Esophagus (tissue), 2 donors: ENCODE results near the gene COA1. TPM values are rescaled to one million over a fixed set of nuclear protein-coding genes. Genes with fewer than 3 reads are reported as not detected.
"Not testable (repeated sequence)": the region's sequence is repeated elsewhere in the genome, so short reads cannot be mapped to it uniquely, and the experiment has no call there.

Source experiments
- H3K27ac ChIP-seq, 2 donors: one replicate each; pipeline ENCODE4 v1.5.1; 2013; ENCODE audit warnings: low read depth in 2 of 2, mild to moderate bottlenecking in 2 of 2, inconsistent platforms in 1 of 2, low read length in 1 of 2, moderate library complexity in 1 of 2
- H3K27me3 ChIP-seq, 2 donors: one replicate each; pipeline ENCODE4 v1.6.1; 2013; ENCODE audit warnings: low read length in 2 of 2, control low read depth in 1 of 2, mild to moderate bottlenecking in 1 of 2; ENCODE audit not compliant: insufficient read depth in 2 of 2, control insufficient read depth in 1 of 2
- H3K36me3 ChIP-seq, 2 donors: one replicate each; pipeline ENCODE4 v1.6.1; 2013; ENCODE audit warnings: low read length in 1 of 2; ENCODE audit not compliant: control insufficient read depth in 2 of 2, insufficient read depth in 2 of 2
- H3K4me1 ChIP-seq, 2 donors: one replicate each; pipeline ENCODE4 v1.6.1; 2013; ENCODE audit warnings: low read length in 1 of 2; ENCODE audit not compliant: control insufficient read depth in 2 of 2, insufficient read depth in 2 of 2
- H3K4me3 ChIP-seq, 2 donors: one replicate each; pipeline ENCODE4 v1.5.1; 2013; ENCODE audit warnings: low read length in 2 of 2, mild to moderate bottlenecking in 2 of 2, low read depth in 1 of 2, moderate library complexity in 1 of 2
- H3K9me3 ChIP-seq, 2 donors: one replicate each; pipeline ENCODE4 v1.6.1; 2013; ENCODE audit warnings: mild to moderate bottlenecking in 2 of 2, low read depth in 1 of 2, low read length in 1 of 2, moderate library complexity in 1 of 2; ENCODE audit not compliant: control insufficient read depth in 2 of 2, insufficient read depth in 1 of 2
- WGBS, 2 donors: extraction: QIAGEN DNeasy Blood & Tissue Kit; methylation state at CpG; one replicate each; pipeline ENCODE4 v1.1.7; 2013; 5-methylcytosine and 5-hydroxymethylcytosine counted together
- polyA plus RNA-seq, 2 donors: library from polyadenylated mRNA; stranded (reverse); fragments of 200-250 nt; gene quantifications; one replicate each; pipeline ENCODE4 v1.2.3, GENCODE V29; 2013
- donor health status: healthy with polysubstance abuse.
- donor health status: Bipolar disorder and iron deficiency.

COA1 gene
- polyA plus RNA-seq, result 10 to 100 TPM; 24.2 to 32.3 TPM

GRCh38 chr7:43729214-43729923, at the start of gene COA1:
COA1 (minus strand) TSS chr7:43729523; CDS start chr7:43648614, 80,909 bp downstream.
- H3K36me3 ChIP-seq, result no peaks in the 10 kb centered on the region
- peak within 1 kb of the TSS; percentile 89 to 91 for H3K27ac ChIP-seq
- 1% methylated on average over 65 to 66 of the region's 66 CpGs for WGBS, 2 donors
- H3K27me3 ChIP-seq, result no peaks in the 10 kb centered on the region
- no peaks in the 10 kb centered on the region for H3K4me1 ChIP-seq
- H3K4me3 ChIP-seq, result peak within 1 kb of the TSS; percentile 83 to 91
- no peaks in the 10 kb centered on the region for H3K9me3 ChIP-seq

DNA sequence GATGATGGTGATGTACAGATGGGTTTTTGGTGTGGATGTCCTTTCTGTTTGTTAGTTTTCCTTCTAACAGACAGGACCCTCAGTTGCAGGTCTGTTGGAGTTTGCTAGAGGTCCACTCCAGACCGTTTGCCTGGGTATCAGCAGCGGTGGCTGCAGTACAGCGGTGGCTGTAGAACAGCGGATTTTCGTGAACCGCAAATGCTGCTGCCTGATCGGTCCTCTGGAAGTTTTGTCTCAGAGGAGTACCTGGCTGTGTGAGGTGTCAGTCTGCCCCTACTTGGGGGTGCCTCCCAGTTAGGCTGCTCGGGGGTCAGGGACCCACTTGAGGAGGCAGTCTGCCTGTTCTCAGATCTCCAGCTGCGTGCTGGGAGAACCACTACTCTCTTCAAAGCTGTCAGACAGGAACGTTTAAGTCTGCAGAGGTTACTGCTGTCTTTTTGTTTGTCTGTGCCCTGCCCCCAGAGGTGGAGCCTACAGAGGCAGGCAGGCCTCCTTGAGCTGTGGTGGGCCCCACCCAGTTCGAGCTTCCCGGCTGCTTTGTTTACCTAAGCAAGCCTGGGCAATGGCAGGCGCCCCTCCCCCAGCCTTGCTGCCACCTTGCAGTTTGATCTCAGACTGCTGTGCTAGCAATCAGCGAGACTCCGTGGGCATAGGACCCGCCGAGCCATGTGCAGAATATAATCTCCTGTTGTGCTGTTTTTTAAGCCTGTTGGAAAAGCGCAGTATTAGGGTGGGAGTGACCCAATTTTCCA, 49.1 kb upstream of the COA1 start:
- H3K27me3 ChIP-seq, result not testable (repeated sequence)
- peak overlapping the region; percentile 41 to 73 for H3K27ac ChIP-seq
- 69 to 93% methylated on average over 14 to 16 of the region's 18 CpGs for WGBS, 2 donors

DNA sequence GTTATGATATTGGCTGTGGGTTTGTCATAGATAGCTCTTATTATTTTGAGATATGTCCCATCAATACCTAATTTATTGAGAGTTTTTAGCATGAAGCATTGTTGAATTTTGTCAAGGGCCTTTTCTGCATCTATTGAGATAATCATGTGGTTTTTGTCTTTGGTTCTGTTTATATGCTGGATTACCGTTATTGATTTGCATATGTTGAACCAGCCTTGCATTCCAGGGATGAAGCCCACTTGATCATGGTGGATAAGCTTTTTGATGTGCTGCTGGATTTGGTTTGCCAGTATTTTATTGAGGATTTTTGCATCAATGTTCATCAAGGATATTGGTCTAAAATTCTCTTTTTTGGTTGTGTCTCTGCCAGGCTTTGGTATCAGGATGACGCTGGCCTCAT, 45.9 kb upstream of the COA1 start:
- not testable (repeated sequence) for H3K9me3 ChIP-seq, H3K36me3 ChIP-seq, H3K27ac ChIP-seq, H3K27me3 ChIP-seq, H3K4me3 ChIP-seq, H3K4me1 ChIP-seq
- 86 to 98% methylated on average over 2 of the region's 2 CpGs for WGBS, 2 donors

More for the DNA sequence above, 49.1 kb upstream of the COA1 start:
- H3K4me1 ChIP-seq, H3K4me3 ChIP-seq, H3K36me3 ChIP-seq, H3K9me3 ChIP-seq: not testable (repeated sequence)

- H3K4me1 ChIP-seq, H3K4me3 ChIP-seq, H3K9me3 ChIP-seq, H3K27me3 ChIP-seq, H3K27ac ChIP-seq, H3K36me3 ChIP-seq: not testable (repeated sequence)
- 97 to 98% methylated on average over 4 of the region's 6 CpGs for WGBS, 2 donors
These were observed 43.9 kb upstream of the COA1 start for GRCh38 chr7:43773268-43773667.

DNA sequence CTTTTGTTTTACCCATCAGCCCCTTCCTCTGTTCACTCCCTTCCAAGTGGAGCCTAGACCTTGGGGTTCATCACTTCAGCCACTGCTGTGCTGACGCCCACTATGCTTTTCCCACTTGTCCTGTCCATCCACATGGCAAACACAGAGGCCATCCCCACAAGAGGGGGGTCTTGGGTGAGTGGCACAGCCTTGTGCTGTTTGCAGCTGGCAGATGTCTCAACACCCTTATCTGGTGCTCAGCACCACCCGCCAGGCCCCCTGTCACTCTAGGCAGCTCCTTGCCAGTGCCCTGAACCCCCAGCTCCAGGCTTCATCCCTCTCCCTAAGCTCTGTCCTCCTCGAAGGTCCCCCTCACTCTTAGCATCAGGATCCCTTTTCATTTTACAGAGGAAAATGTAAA, 42.2 kb upstream of the COA1 start:
- H3K9me3 ChIP-seq, result no peaks in the 10 kb centered on the region
- no peak overlapping the region for H3K4me3 ChIP-seq
- 80 to 81% methylated on average over 3 of the region's 3 CpGs for WGBS, 2 donors
- H3K27ac ChIP-seq, result no peak overlapping the region
- H3K36me3 ChIP-seq, result peaks cover 2 to 10% of the 10 kb centered on the region in 2 donors
- H3K27me3 ChIP-seq, result no peaks in the 10 kb centered on the region
- H3K4me1 ChIP-seq, result peaks cover 0 to 1% of the 10 kb centered on the region in 2 donors

GRCh38 chr7:43771128-43771527, 41.8 kb upstream of the COA1 start:
- Histone ChIP-seq H3K4me1 (peaks cover 0 to 3% of the 10 kb centered on the region in 2 donors), H3K4me3 (no peak overlapping the region), H3K27me3 (no peaks in the 10 kb centered on the region), H3K27ac (no peak overlapping the region), H3K9me3 (no peaks in the 10 kb centered on the region), H3K36me3 (peaks cover 2 to 10% of the 10 kb centered on the region in 2 donors)
- WGBS, 2 donors, result 65 to 73% methylated on average over 3 of the region's 3 CpGs

GRCh38 chr7:43769791-43770465, 40.6 kb upstream of the COA1 start:
- H3K27me3 ChIP-seq, result no peaks in the 10 kb centered on the region
- 79 to 82% methylated on average over 10 of the region's 10 CpGs for WGBS, 2 donors
- H3K27ac ChIP-seq, result no peak overlapping the region
- H3K36me3 ChIP-seq, result peaks cover 2 to 10% of the 10 kb centered on the region in 2 donors
- no peaks in the 10 kb centered on the region for H3K9me3 ChIP-seq
- H3K4me1 ChIP-seq, result peaks cover 0 to 3% of the 10 kb centered on the region in 2 donors
- H3K4me3 ChIP-seq, result no peak overlapping the region

GRCh38 chr7:43769281-43769680, 40.0 kb upstream of the COA1 start:
- H3K27ac ChIP-seq, result no peak overlapping the region
- H3K9me3 ChIP-seq, result no peaks in the 10 kb centered on the region
- peaks cover 2 to 10% of the 10 kb centered on the region in 2 donors for H3K36me3 ChIP-seq
- H3K4me1 ChIP-seq, result peaks cover 0 to 3% of the 10 kb centered on the region in 2 donors
- 92 to 96% methylated on average over 5 of the region's 5 CpGs for WGBS, 2 donors
- no peaks in the 10 kb centered on the region for H3K27me3 ChIP-seq
- H3K4me3 ChIP-seq, result no peak overlapping the region

DNA sequence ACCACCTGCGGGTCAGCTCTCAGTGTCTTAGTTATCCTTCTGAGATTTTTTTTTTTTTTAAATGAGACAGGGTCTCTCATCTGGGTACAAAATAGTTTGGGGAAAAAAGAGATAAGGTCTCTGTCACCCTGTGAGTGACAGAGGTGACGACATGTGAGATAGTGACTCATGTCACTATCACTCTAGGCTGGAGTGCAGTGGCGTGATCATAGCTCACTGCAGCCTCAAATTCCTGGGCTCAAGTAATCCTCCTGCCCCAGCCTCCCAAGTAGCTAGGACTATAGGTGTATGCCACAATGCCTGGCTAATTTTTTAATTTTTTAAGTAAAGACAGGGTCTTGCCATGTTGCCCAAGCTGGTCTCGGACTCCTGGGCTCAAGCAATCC, 39.6 kb upstream of the COA1 start:
- Histone ChIP-seq H3K9me3 (no peaks in the 10 kb centered on the region), H3K27me3 (no peaks in the 10 kb centered on the region), H3K4me1 (peaks cover 0 to 3% of the 10 kb centered on the region in 2 donors), H3K4me3 (no peak overlapping the region), H3K36me3 (peaks cover 2 to 10% of the 10 kb centered on the region in 2 donors), H3K27ac (peak overlapping the region in 1 of 2 donors; percentile 35)
- 81 to 89% methylated on average over 4 of the region's 4 CpGs for WGBS, 2 donors
